GM19372 (cell line): ENCODE results near the gene SFTPA2.
A peak's percentile ranks its signal among the peaks of the same experiment; 100 is the strongest.
"Not testable (repeated sequence)": the region's sequence is repeated elsewhere in the genome, so short reads cannot be mapped to it uniquely, and the experiment has no call there.

Experiments
- ATAC-seq: cut with Tn5 transposase; IDR thresholded peaks from one replicate; pipeline ENCODE4 v1.9.1; 2021; ENCODE audit warnings: mild to moderate bottlenecking, low read depth, moderate library complexity; ENCODE audit not compliant: unreplicated experiment

The SFTPA2 gene

DNA sequence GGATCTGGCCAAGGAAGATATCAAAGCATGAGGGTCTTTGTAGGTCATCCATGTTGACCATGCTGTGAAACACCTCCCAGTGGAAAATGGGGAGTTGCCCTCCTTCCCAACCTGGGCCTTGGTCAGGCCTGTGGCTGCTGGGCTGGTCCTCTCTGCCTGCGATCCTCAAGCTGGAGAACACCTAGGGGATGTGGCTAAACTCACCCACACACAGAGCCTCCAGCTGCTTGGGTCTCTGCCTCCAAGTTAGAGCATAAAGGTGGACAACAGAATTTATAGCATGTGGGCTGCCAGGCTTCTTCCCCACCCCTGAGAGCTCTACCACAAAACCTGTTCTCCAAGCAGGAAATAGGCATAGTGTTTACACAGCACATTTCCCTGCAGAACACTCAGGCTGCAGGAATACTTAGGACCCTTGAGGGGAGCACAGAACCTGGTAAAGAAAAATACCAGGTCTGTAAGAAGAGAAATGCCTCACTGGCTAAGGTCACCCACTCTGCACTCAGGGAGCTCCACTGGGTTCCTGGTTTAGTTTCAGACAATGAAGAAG lies at the start of gene SFTPA2:
TSS of gene SFTPA2 (minus strand) at position 248 of the 550 bp plus-strand sequence. CDS start 924 bp downstream, outside the sequence.
- no peak for ATAC-seq

DNA sequence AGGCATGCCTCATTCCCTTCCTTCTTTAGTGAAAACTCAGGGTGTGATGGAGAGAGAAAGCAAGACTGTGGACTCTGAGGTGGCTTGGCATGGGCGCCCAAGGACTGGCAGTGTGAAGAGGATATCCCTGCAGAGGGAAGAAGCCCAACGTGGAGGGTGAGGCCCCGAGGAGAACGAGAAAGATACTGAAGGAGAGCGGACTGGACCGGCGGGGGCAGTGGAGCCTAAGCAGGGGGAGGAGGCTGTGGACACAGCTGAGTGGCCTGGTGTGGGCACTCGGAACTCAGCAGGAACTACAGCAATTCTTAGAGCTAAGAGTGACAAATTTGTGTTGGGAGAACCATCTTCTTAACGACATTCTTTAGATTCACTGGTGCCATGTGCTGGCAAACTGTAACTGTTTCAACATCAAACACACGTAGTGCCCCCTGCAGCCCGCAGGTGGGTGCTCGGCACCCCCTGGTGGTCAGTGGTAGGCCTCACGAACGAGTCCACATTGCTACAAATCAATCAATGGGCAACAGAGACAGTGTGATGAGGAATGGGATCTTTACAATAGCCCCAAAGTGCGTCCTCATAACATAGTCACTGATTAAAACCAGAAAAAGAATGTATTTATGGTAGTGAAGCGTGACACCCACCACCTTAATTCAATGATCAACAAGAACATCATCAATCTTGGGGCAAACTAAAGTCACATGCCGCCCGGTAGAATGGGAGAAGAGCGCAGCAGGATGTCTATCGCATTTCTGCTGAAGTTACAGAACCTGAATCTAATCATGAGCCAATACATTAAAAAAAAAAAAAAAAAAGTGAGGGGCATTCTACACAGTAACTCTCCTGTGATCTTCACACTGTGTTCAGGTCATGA lies 48.5 kb upstream of the SFTPA2 start:
- no peak for ATAC-seq

DNA sequence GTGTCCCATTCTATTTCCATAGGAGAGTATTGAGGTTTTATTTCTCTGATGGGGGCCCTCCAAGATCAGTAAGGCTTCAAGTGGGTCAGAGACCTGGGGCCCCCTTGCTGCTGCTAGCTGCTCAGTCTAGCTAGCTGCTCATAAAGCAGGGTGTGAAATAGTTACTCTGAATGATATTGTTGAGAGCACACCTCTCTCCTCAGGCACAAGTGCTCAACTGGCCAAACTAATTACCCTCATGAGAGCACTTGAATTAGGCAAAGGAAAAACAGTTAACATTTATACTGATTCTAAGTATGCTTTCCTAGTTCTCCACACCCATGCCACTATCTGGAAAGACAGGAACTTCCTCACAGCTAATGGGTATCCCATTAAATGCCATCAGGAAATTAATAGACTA lies 45.1 kb upstream of the SFTPA2 start:
- no peak for ATAC-seq

DNA sequence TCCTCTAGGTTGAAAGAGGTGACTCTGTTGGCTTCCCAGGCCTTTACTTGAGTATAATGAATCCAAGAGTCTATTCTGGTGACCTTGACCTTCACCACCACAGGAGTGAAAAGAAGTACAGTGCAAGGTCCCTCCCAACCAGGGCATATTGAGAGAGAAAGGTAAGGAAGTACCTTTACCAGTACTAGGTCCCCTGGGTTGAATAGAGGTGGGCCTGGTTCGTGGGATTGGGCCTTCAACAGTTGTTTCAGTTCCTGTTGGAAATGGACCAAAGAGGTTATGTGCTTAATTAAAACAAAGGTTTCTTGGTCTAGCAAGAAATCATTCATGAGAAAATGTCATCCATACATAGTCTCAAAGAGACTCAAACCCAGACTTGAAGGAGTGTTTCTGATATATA lies 44.1 kb upstream of the SFTPA2 start:
- no peak for ATAC-seq

DNA sequence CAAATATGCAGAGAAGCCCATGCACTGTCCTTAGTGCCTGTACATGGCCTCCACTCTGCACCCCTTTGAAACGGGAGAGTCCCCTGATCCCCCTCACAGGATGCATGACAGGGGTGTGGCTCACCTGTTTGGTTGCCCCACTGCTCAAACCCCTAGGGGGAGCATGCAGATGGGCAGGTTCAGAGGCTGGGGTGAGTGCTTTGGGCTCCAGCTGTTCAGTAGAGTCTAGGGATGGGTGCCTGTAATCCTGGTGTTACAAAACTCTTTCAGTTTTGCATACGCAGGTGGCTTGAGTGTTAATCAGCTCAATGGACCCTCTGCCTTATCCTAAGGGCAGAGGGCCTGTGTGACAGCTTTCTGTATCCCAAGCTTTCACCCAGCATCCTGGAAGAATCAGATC lies 42.7 kb upstream of the SFTPA2 start:
- no peak for ATAC-seq

DNA sequence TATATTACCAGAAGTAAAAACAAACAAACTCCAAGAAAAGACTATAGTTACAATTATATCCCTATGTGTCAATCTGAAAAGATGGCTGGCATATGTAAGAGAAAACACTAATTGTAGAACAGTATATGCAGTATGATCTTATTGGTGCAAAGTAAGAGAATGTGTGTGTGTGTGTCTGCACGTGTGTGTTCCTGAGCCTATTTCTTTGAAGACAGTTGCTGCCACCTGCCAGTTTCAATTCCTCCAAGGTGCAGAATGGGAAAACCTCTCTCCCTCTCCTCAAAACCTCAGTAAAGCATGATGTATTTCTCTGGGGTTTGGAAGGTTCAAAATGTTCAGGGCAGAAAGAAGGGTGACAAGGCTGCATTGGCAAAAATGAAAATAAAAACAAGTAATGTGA lies 41.7 kb upstream of the SFTPA2 start:
- no peak for ATAC-seq

DNA sequence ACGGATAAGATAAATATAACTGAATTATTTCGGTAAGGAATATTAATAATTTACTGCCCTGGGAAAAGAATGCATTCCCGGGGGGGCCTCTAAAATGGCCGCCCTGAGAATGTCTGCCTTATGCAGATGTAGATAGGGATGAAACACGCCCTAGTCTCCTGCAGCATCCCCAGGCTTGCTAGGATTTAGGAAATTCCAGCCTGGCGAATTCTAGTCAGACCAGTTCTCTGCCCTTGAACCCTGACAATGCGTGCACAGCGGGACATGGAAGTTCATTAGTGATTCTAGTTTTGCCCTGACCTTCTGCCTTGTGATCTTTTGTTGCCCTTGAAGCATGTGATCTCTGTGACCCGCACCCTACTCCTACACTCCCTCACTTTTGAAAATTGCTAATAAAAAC lies 39.4 kb upstream of the SFTPA2 start:
- ATAC-seq: not testable (repeated sequence)

DNA sequence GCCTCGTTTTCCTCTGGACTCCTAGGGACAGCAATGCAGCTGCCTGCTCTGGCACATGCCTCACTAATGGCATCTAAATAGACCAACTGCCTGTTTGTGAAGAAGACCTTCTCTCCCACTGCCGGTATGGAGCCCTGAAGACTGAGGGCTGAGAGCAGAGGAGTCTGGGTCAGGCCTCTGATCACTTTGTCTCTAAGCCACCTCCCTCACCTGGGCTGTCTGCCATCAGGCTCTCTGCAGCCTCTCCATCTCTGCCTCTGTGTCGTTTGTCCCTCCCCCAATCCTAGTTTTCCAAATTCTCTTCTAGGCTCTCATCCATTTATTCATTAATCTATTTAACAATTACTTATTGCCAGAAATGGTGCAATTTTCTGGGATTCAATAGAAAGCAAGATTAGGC lies 35.3 kb upstream of the SFTPA2 start:
- ATAC-seq: no peak

DNA sequence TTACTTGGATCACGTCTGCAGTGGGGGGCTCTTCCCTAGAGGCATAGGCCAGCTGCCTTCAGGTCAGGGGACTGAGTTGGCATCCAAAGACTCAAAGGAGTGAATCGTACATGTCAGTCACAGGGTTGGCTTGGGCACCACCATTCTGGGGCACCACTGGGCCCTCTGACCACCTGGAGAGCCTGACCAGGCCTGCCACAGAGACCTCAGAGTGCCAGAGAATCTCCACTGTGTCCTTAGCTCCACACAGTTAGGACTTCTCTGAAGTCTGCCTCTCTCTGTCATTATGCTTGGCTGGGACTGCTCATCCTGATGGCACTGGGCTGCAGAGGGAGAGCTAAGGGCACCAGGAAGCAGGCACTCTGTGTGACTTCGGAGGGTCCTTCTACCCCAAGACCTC lies 34.4 kb upstream of the SFTPA2 start:
- ATAC-seq: not testable (repeated sequence)

DNA sequence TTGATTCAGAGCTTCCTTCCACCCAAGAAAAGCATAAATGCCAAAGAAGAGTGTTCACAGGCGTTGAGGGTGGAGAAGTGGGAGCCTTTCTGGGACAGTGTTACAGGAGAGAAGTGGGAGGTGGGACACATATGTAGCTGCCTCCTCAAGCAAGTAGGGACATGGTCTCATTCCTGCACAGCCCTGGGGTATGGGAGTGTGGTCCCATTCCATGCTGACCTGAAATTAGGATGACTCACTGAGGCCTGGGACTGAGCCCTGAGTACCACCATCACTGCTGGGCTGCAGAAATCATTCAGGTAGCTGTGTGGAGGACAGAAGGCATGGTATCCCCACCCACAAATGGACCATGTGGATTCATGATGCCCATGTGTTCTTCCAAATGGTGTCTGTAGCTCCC lies 33.2 kb upstream of the SFTPA2 start:
- no peak for ATAC-seq

DNA sequence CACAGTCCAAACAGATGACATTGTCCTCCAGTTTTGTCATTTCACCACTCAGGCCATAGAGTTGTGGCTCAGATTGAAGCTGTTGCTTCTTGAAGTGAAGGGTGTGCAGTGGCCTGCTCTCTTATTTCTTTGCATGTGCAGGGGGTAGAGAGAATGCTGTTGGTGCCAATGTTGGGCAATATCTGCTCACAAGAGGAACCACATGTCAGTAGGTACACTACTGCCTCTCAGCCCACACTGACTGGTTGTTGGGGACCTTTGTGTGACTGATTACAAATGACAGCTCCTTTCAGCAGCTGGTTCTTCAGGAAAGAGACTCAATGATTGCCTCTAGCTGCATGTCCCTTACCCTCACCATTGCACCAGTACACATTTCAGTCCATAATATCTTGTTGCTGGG lies 28.6 kb upstream of the SFTPA2 start:
- no peak for ATAC-seq

DNA sequence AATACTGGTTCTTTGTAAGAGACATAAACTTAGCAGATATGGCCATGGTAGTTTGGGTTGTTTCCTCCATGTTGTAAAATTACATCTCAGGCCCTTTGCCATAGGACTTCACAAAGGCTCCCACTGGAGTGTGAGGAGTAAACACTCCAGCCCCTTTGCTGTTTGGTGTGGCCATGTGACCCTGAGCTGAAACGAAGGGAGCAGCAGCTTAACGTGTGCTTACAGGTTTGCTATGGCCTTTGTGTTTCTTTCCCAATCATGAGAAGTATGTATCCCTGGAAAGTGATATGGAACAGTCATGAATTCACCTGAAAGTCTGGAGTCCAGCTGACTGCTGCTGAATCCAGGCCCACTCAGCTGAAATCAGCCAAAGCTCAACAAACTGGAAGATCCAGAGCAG lies 26.7 kb upstream of the SFTPA2 start:
- no peak for ATAC-seq

DNA sequence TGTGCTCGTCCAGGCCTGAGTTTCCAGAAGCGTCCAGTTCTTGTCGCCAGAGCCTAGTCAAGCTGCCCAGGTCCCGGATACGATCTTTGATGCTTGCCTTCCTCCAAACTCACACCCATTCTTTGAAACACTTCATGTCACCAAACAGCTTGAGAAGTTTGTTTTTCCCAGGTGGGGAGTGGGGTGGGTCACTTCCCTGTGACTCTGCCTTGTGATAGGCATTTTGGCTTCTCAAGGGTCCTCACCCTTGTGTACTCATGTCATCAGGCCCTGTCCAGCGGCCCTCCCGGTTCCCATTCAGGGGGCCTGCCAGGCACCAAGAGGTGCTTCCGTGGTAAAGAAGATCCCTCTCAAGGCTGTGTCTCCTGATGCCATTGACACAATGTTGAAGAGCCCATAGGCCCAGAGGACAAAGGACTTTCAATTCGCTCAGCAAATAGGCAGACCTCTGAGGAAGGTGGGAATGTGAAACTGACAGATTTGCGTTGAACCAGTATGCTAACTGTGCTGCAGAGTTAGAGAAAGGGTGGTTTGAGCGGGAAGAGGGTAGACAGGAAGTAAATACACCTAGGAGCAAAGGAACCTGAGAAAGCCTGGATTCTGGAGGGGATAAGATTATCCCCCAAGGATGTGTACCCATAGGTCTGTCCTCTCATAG lies 25.8 kb upstream of the SFTPA2 start:
- ATAC-seq: no peak

DNA sequence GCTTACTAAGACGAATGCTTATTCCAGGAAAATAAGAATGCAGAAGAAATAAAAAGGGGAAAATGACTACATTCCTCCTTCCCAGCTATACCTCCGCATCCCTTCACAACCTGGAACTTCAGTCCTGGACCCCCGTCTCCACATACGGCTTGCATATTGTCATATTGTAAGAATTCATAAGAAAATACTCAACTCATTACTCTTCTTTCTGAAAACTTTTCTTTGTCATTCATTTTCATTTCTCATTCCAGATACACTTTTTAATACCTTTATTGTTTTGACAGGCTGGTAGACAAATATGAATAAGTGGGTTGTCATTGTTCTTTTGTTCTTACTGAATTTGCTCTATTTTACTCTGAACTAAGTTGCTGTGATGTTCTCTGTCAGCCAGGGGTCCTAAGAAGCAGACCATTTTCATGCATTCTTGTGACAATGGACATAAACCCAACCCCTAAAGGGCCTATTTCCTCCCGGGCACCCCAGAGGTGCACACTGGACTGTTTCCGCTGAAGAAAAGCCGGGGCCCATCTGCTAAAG lies 23.3 kb upstream of the SFTPA2 start:
- no peak for ATAC-seq

DNA sequence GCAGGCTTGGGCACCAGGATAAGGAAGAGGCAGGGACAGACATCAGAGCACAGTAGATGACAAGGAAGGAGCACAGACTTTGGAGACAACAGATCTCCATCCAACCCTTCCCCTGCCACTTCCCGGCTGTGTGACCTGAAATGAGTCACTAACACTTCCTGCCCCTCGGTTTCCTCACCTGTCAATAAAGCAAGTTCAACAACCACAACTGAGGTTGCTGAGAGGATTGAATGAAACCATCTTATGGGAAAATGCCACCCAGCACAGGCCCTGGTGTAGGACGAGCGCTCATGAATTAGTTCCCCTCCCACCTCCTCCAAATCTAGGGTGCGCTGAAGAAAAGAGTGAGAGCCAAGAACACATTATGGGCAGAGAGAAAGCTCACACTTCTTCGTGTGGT lies 22.7 kb upstream of the SFTPA2 start:
- ATAC-seq: not testable (repeated sequence)

DNA sequence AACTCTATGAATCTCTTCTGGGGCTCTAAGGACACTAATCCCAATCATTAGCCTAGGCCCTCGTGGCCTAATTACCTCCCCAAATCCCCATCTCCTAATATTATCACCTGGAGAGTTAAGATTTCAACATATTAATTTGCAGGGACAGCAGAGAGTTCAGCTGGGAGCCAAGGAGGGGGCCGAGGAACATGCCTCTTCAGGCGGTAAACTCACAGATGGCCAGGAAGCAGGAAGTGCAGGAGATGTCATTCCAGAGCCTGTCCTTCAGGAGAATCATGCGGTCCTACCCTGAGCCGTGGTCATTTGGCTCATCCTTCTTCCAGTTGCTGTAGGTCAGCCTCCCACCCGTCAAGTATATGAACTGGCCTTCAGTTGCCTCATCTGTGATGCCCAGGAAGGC lies 21.9 kb upstream of the SFTPA2 start:
- no peak for ATAC-seq

DNA sequence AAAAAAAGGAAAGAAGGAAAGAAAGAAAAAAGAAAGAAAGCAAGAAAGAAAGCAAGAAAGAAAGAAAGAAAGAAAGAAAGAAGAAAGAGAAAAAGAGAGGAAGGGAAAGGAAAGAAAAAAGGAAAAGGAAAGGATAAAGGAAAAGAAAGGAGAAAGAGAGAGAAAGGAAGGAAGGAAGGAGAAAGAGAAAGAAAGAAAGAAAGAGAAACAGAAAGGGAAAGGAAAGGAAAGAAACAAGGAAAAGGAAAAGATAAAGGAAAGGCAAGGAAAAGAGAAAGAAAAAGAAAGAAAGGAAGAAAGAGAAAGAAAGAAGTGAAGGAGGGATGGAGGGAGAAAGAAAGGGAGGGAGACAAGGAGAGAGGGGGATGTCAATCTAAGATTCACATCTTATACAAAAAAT lies 20.8 kb upstream of the SFTPA2 start:
- no peak for ATAC-seq

DNA sequence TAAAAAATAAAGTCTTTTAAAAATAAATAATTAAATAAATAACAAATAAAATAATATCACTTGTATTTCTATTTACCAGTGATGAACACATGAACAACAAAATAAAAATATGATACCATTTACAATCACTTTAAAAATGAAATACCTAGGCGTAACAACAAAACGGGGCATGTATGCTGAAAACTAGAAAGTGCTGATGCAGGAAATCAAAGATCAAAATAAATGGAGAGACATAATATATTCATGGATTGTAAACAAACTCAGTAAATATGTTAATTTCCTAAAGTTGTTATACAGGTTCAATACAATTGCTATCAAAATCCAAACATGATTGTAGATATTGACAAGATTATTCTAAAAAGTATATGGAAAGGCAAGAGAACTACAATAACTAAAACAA lies 19.2 kb upstream of the SFTPA2 start:
- ATAC-seq: no peak

DNA sequence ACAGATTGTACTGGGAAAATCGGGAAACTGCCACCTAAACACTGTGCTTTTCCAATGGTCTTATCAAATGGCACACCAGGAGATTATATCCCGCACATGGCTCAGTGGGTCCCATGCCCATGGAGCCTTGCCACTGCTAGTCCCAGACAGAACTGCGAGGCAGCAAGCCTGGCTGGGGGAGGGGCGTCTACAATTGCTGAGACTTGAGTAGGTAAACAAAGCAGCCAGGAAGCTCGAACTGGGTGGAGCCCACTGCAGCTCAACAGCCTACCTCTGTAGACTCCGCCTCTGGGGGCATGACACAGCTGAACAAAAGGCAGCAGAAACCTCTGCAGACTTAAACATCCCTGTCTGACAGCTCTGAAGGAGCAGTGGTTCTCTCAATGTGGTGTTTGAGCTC lies 10.4 kb upstream of the SFTPA2 start:
- not testable (repeated sequence) for ATAC-seq

DNA sequence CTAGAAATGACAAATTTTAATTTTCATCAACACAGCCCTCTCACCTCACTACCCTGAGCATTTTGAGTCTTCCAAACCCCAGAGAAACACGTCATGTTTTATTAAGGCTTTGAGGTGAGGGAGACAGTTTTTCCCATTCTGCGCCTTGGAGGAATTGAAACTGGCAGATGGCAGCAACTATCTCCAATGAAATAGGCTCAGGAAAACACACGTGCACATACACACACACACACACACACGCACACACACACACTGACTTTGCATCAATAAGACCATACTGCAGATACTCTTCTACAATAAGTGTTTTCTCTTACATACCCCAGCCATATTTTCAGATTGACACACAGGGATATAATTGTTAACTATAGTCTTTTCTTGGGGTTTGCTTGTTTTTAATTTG lies 3.2 kb upstream of the SFTPA2 start:
- no peak for ATAC-seq

DNA sequence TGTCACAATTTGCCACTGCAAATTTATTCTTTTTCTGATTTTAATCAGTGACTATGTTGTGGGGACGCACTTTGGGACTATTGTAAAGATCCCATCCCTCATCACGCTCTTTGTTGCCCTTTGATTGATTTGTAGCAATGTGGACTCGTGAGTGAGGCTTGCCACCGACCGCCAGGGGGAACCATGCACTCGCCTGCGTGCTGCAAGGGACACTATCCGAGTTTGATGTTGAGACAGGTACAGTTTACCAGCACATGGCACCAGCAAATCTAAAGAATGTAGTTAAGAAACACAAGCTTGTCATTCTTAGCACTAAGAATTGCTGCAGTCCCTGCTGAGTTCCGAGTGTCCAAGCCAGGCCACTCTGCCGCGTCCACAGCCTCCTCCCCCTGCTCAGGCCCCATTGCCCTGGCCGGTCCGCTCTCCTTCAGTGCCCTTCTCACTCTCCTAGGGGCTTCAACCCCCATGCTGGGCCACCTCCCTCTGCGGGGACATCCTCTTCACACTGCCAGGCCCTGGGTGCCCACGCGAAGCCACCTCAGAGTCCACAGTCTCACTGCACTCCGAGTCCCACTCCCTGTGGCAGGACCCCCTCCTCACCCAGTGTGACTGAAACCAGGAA lies 2.0 kb upstream of the SFTPA2 start:
- peak; percentile 87 for ATAC-seq
